ENCODE measurements around the gene ARHGEF10L. TPM values are rescaled to one million over a fixed set of nuclear protein-coding genes. Genes with fewer than 3 reads are reported as not detected.
A peak's percentile ranks its signal among the peaks of the same experiment; 100 is the strongest.

Gene ARHGEF10L
- total RNA-seq, 2 donors from 2014 or later: 81.4 to 93.1 TPM

- ATAC-seq (no peak), DNase-seq (no peak)
- TF ChIP-seq, protein P1, sequence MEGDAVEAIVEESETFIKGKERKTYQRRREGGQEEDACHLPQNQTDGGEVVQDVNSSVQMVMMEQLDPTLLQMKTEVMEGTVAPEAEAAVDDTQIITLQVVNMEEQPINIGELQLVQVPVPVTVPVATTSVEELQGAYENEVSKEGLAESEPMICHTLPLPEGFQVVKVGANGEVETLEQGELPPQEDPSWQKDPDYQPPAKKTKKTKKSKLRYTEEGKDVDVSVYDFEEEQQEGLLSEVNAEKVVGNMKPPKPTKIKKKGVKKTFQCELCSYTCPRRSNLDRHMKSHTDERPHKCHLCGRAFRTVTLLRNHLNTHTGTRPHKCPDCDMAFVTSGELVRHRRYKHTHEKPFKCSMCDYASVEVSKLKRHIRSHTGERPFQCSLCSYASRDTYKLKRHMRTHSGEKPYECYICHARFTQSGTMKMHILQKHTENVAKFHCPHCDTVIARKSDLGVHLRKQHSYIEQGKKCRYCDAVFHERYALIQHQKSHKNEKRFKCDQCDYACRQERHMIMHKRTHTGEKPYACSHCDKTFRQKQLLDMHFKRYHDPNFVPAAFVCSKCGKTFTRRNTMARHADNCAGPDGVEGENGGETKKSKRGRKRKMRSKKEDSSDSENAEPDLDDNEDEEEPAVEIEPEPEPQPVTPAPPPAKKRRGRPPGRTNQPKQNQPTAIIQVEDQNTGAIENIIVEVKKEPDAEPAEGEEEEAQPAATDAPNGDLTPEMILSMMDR (IDR thresholded peaks at IDR 0.05): no peak
- TF ChIP-seq POLR2A (IDR thresholded peaks at IDR 0.05): no peak
- no peaks in the 10 kb centered on the region for H3K9me3 ChIP-seq
- H3K27me3 ChIP-seq: no peaks in the 10 kb centered on the region
- intact Hi-C loops (cut with DNase I): no loop called here
- no peak overlapping the region for H3K4me3 ChIP-seq
- H3K4me1 ChIP-seq: peaks cover 11% of the 10 kb centered on the region
- 57 to 72% methylated on average over 5 of the region's 5 CpGs for WGBS, 2 donors
- no peak overlapping the region for H3K27ac ChIP-seq
- peaks cover 0 to 32% of the 10 kb centered on the region in 2 donors for H3K36me3 ChIP-seq (replicated peaks in 1 of 2; ENCODE audit: insufficient read depth in 1 of 2, low read depth in 2 of 2)
Observed at GRCh38 chr1:17663646-17664045, 124.1 kb downstream of the ARHGEF10L start.

DNA sequence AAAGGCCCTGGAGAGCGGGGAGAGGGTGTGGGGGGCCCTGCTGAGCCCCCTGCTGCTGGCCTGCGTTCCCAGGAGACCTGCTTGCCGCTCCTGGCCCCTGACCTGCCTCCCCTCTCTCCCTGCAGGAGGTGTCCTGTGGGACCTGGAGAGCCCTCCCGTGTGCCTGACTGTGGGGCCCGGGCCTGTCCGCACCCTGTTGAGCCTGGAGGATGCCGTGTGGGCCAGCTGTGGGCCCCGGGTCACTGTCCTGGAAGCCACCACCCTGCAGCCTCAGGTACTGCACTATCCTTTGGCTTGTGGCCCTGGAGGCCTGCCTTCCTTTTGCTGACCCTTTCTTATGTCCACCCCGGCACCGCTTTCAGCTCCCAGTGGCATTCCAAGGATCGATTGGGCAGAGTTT, 124.8 kb downstream of the ARHGEF10L start:
- Histone ChIP-seq H3K36me3 (replicated peaks in 1 of 2; ENCODE audit: insufficient read depth in 1 of 2, low read depth in 2 of 2) (peaks cover 0 to 27% of the 10 kb centered on the region in 2 donors), H3K27me3 (no peaks in the 10 kb centered on the region), H3K9me3 (no peaks in the 10 kb centered on the region), H3K4me1 (peaks cover 11% of the 10 kb centered on the region), H3K27ac (no peak overlapping the region), H3K4me3 (no peak overlapping the region)
- no peak for DNase-seq
- 68 to 83% methylated on average over 8 to 10 of the region's 11 CpGs for WGBS, 2 donors
- intact Hi-C loops (cut with DNase I): no loop called here
- ATAC-seq: no peak
- no peak for TF ChIP-seq POLR2A (IDR thresholded peaks at IDR 0.05)
- TF ChIP-seq, protein P1 (IDR thresholded peaks at IDR 0.05): no peak

GRCh38 chr1:17665054-17665453, 125.6 kb downstream of the ARHGEF10L start:
- TF ChIP-seq, protein P1 (IDR thresholded peaks at IDR 0.05): no peak
- TF ChIP-seq POLR2A (IDR thresholded peaks at IDR 0.05): no peak
- peak in 2 of 4 donors; percentile 48 to 49 for DNase-seq
- 46 to 50% methylated on average over 6 to 8 of the region's 8 CpGs for WGBS, 2 donors
- Histone ChIP-seq H3K4me3 (no peak overlapping the region), H3K4me1 (peaks cover 11% of the 10 kb centered on the region), H3K27me3 (no peaks in the 10 kb centered on the region), H3K36me3 (replicated peaks in 1 of 2; ENCODE audit: insufficient read depth in 1 of 2, low read depth in 2 of 2) (peaks cover 0 to 21% of the 10 kb centered on the region in 2 donors), H3K9me3 (no peaks in the 10 kb centered on the region), H3K27ac (no peak overlapping the region)
- intact Hi-C loops (cut with DNase I): no loop called here
- ATAC-seq: peak; percentile 36

DNA sequence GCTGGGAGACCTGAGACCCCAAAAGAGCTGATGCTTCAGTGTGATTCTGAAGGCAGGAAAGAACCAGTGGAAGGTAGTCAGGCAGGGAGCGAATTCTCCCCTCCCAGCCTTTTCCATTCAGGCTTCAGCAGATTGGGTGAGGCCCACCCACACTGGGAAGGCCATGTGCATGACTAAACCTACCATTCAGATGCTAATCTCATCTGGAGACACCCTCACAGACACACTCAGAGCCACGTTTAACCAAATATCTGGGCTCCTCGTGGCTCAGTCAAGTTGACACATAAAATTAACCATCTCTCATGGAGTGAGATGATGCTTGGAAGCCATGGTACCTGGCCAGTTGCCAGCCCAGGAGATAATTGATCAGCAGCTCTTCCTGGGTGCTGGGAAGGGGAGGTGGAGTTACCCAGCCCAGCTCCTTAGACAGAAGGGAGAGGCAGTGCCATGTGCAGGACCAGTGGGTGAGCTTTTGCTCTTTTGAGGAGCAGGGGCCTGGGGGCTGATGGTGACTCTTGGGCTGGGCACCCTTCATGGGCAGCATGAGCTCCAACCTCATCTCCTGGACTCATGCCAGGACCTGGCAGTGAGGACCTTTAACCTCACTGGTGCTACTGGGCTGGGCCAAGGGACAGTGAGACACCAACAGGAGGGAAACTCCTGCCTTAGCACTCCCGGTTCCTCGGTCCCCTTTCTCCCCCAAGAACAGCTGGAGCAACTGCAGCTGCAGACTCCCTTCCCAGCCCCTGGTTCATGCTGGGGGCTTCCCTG, 126.6 kb downstream of the ARHGEF10L start:
- Histone ChIP-seq H3K36me3 (replicated peaks in 1 of 2; ENCODE audit: insufficient read depth in 1 of 2, low read depth in 2 of 2) (peaks cover 0 to 21% of the 10 kb centered on the region in 2 donors), H3K27me3 (no peaks in the 10 kb centered on the region), H3K27ac (no peak overlapping the region), H3K4me1 (peaks cover 13% of the 10 kb centered on the region), H3K9me3 (no peaks in the 10 kb centered on the region), H3K4me3 (no peak overlapping the region)
- intact Hi-C loops (cut with DNase I): no loop called here
- TF ChIP-seq, protein P1 (IDR thresholded peaks at IDR 0.05): no peak
- no peak for TF ChIP-seq POLR2A (IDR thresholded peaks at IDR 0.05)
- 74 to 87% methylated on average over 5 of the region's 5 CpGs for WGBS, 2 donors
- ATAC-seq (no peak), DNase-seq (no peak)

DNA sequence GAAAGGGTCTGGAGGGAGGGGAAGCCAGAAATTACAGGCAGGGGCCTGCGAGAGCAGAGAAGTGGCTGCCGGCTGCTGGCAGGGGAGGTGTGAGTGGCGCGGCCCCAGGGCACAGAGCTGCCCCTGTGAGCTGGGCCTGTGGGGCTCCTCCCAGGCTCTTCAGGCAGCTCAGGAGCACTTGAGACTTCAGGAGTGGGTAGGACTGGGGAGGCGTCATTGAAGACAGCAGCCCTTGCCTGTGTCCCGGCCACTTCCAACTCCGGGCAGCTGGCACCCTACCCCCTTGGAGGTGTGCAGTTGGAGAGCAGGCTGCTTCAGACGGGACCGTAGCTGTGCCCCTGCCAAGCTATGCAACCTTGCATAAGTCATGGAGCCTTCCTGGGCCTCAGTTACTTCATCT, 128.1 kb downstream of the ARHGEF10L start:
- H3K36me3 ChIP-seq (replicated peaks in 1 of 2; ENCODE audit: insufficient read depth in 1 of 2, low read depth in 2 of 2): peaks cover 0 to 19% of the 10 kb centered on the region in 2 donors
- intact Hi-C loops (cut with DNase I): no loop called here

More for the DNA sequence above, 128.1 kb downstream of the ARHGEF10L start:
- H3K27ac ChIP-seq: no peak overlapping the region
- H3K27me3 ChIP-seq: no peaks in the 10 kb centered on the region
- DNase-seq (no peak), ATAC-seq (no peak)
- peaks cover 19% of the 10 kb centered on the region for H3K4me1 ChIP-seq
- TF ChIP-seq, protein P1 (IDR thresholded peaks at IDR 0.05): no peak
- no peaks in the 10 kb centered on the region for H3K9me3 ChIP-seq
- 90 to 93% methylated on average over 5 to 9 of the region's 9 CpGs for WGBS, 2 donors
- H3K4me3 ChIP-seq: no peak overlapping the region
